ENCODE results near the gene EIF3D. TPM values are rescaled to one million over a fixed set of nuclear protein-coding genes. Genes with fewer than 3 reads are reported as not detected.

Gene EIF3D
- total RNA-seq, 1 donor from 2014 or later: 1,330 TPM

DNA sequence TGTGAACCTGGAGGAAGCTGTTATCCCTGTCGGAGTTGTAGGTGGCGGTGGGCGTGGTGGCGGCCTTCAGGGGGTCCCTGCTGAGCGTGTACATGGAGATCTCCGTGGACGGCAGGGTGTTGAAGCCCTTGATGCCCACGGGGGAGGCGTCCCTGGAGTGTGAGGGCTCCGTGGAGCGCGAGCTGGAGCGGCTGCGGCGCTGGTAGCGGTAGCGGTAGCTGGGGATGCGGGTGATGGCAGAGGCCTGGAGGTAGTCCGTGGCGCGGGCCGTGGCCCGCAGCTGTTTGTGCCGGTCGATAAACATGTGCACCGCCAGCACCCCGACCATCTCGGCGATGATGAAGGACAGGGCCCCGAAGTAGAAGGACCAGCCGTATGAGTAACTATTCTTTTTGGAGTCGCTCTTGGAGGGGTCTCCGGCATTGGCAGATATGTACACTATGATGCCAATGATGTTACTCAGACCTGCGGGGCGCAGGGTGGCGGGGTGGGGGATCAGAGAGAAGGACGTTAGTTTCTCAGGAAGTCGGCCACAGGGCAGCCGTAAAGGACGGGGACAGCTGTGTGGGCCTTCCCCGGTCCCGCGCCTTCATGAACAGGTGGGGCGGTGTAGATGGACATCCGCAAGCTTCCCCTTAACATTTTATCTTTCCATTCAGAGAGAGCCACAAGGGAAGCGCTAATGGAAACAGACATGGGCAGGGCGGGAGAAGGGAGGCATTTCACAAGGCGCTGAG lies 35.6 kb upstream of the EIF3D start:
- no peak for DNase-seq (ENCODE audit: low read depth)
- Histone ChIP-seq H3K27me3 (ENCODE audit: control insufficient read depth, insufficient read depth, low read length) (no peaks in the 10 kb centered on the region), H3K36me3 (ENCODE audit: control insufficient read depth, insufficient read depth, low read length) (no peaks in the 10 kb centered on the region), H3K4me3 (ENCODE audit: low read depth, low read length) (no peak overlapping the region)
- no peak for FAIRE-seq
- TF ChIP-seq, protein P1, sequence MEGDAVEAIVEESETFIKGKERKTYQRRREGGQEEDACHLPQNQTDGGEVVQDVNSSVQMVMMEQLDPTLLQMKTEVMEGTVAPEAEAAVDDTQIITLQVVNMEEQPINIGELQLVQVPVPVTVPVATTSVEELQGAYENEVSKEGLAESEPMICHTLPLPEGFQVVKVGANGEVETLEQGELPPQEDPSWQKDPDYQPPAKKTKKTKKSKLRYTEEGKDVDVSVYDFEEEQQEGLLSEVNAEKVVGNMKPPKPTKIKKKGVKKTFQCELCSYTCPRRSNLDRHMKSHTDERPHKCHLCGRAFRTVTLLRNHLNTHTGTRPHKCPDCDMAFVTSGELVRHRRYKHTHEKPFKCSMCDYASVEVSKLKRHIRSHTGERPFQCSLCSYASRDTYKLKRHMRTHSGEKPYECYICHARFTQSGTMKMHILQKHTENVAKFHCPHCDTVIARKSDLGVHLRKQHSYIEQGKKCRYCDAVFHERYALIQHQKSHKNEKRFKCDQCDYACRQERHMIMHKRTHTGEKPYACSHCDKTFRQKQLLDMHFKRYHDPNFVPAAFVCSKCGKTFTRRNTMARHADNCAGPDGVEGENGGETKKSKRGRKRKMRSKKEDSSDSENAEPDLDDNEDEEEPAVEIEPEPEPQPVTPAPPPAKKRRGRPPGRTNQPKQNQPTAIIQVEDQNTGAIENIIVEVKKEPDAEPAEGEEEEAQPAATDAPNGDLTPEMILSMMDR (IDR thresholded peaks at IDR 0.05; ENCODE audit: insufficient read depth, low read length, severe bottlenecking): no peak

DNA sequence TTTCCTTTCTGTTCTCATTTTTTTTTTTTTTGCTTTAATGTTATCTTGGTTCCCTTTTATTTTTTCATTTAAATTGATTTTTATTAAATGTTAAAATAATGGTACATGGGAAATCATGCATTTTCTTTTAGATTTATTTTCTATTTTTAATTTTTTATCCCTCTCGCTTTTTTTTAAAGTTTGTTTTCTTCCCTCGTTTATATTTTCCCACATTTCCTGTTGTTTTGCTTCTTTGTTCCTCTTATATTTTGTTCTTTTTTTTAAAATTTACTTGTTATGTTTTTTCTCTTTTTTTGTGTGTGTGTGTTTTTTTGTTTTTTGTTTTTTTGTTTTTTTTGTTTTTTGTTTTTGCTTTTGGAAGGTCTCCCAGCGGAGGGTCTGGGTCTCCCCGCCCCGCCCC lies 34.9 kb upstream of the EIF3D start:
- H3K4me3 ChIP-seq (ENCODE audit: low read depth, low read length): no peak overlapping the region
- FAIRE-seq: no peak

DNA sequence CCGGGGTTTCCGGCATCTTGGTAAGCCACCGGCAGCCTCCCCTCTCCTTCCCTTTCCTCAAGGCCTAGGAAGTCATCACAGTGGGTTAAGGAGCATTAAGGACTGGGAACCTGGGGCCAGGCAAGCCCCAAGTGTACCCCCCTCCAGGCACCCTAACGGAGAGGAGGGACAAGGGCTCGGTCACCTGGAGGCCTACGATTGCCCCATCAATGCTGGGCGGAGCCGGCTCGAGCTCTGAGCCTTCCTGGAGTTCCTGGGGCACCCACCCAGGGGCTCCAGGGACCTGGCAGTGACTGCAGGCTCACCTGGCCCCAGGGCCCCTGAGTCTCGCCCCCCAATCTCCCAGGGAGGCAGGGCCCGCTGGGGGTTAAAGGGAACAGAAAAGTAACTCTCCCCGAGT lies 34.5 kb upstream of the EIF3D start:
- TF ChIP-seq, protein P1 (IDR thresholded peaks at IDR 0.05; ENCODE audit: insufficient read depth, low read length, severe bottlenecking): no peak
- H3K27me3 ChIP-seq (ENCODE audit: control insufficient read depth, insufficient read depth, low read length): no peaks in the 10 kb centered on the region
- no peak for FAIRE-seq
- no peak overlapping the region for H3K4me3 ChIP-seq (ENCODE audit: low read depth, low read length)
- no peaks in the 10 kb centered on the region for H3K36me3 ChIP-seq (ENCODE audit: control insufficient read depth, insufficient read depth, low read length)
- DNase-seq (ENCODE audit: low read depth): no peak

More for the DNA sequence above, 34.9 kb upstream of the EIF3D start:
- no peaks in the 10 kb centered on the region for H3K36me3 ChIP-seq (ENCODE audit: control insufficient read depth, insufficient read depth, low read length)
- DNase-seq (ENCODE audit: low read depth): no peak
- H3K27me3 ChIP-seq (ENCODE audit: control insufficient read depth, insufficient read depth, low read length): no peaks in the 10 kb centered on the region
- TF ChIP-seq, protein P1 (IDR thresholded peaks at IDR 0.05; ENCODE audit: insufficient read depth, low read length, severe bottlenecking): no peak

DNA sequence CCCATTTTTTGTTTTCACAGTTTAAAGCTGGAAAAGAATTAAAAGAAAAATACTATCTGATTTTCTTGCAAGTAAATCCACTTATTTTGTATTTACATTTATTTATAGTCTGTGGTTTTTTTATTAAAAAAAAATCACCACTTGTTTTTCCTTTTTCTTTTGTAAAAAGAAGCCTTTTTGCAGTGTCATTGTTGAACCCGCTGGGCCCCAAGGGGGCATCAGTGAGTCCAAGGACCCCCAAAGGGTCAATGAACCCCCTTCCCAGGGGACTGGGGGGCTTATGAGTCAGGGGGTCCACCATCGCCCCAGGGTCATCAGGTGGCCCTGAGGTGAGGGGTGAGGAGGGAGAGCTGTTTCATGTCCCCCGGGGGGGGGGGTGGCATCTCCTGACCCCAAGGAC lies 34.0 kb upstream of the EIF3D start:
- no peak for DNase-seq (ENCODE audit: low read depth)
- TF ChIP-seq, protein P1 (IDR thresholded peaks at IDR 0.05; ENCODE audit: insufficient read depth, low read length, severe bottlenecking): no peak
- H3K36me3 ChIP-seq (ENCODE audit: control insufficient read depth, insufficient read depth, low read length): no peaks in the 10 kb centered on the region
- H3K4me3 ChIP-seq (ENCODE audit: low read depth, low read length): no peak overlapping the region
- no peaks in the 10 kb centered on the region for H3K27me3 ChIP-seq (ENCODE audit: control insufficient read depth, insufficient read depth, low read length)
- FAIRE-seq: no peak

DNA sequence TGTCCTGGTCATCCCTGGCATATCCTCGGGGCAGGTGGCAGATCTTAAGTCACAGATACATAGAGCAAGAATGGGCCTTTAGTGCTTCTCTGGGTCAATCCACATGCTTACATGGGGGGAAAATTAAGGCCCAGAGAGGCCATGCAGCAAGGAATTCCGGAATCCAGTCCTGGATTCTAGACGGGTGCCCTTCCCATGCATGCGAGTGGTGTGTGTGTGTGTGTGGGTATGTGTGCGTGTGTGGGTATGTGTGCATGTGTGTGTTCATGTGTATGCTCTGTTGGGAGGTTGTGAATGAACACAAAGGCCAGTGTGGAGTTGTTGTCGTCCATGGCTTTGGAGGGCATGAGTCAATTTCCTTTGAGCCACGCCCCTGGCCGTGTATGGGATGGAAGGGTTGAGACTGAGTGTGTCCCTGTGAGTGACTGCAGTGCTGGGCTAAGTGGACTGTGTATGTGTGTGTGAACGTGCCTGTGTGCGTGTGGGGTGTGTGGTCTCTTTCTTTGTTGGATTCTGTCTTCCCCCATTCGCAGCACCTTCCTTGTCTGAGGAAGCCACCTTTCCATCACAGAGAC lies 33.4 kb upstream of the EIF3D start:
- DNase-seq (ENCODE audit: low read depth) (peak; percentile 70), FAIRE-seq (peak; percentile 96)
- Histone ChIP-seq H3K4me3 (ENCODE audit: low read depth, low read length) (no peak overlapping the region), H3K27me3 (ENCODE audit: control insufficient read depth, insufficient read depth, low read length) (no peaks in the 10 kb centered on the region), H3K36me3 (ENCODE audit: control insufficient read depth, insufficient read depth, low read length) (no peaks in the 10 kb centered on the region)
- TF ChIP-seq, protein P1 (IDR thresholded peaks at IDR 0.05; ENCODE audit: insufficient read depth, low read length, severe bottlenecking): no peak
